HEK293 (cell line): ENCODE results near the gene SLC2A4RG.
A peak's percentile ranks its signal among the peaks of the same experiment; 100 is the strongest.

ENCODE experiments used
- CTCF ChIA-PET: fragments of 350-600 bp; formaldehyde crosslinking; extraction: SDS; loops from one replicate; lab custom pipeline; 2021; ENCODE audit warnings: antibody characterized with exemption; lab: Yijun Ruan, JAX
- POLR2A ChIA-PET: fragments of 300-600 bp; formaldehyde crosslinking; extraction: SDS; loops from one replicate; lab custom pipeline; 2020; ENCODE audit warnings: antibody characterized with exemption, inconsistent platforms; lab: Yijun Ruan, JAX
- H3K27ac ChIP-seq: fragments of 200-500 bp; sonication (Bioruptor generic); 2 replicates; pipeline ENCODE4 v1.5.1; 2014; ENCODE audit warnings: low read depth, low read length, control low read depth, inconsistent platforms; ENCODE audit errors: extremely low read depth
- H3K36me3 ChIP-seq, 2 experiments: fragments of 200-500 bp in 1 of 2; sonication (Bioruptor generic) in 1 of 2; 1 replicate in 1 of 2; 2 replicates in 1 of 2; pipeline ENCODE4 v1.5.1; 2014 to 2017; ENCODE audit warnings: inconsistent platforms in 2 of 2, low read length in 2 of 2; ENCODE audit not compliant: control insufficient read depth in 2 of 2, insufficient read depth in 1 of 2
- H3K4me1 ChIP-seq: fragments of 200-500 bp; sonication (Bioruptor generic); 2 replicates; pipeline ENCODE4 v1.5.1; 2014; ENCODE audit warnings: mild to moderate bottlenecking, low read length, inconsistent platforms; ENCODE audit not compliant: control insufficient read depth, insufficient read depth
- H3K4me3 ChIP-seq: 2 replicates; pipeline ENCODE4 v1.5.1; 2011; ENCODE audit warnings: low read depth, mild to moderate bottlenecking, control low read depth, low read length, moderate library complexity
- H3K9me3 ChIP-seq: fragments of 200-500 bp; sonication (Bioruptor generic); 2 replicates; pipeline ENCODE4 v1.5.1; 2014; ENCODE audit warnings: low read depth, low read length, inconsistent platforms; ENCODE audit not compliant: control insufficient read depth, insufficient read depth
- EGR2 ChIP-seq: fragments of 450-650 bp; formaldehyde crosslinking; IDR thresholded peaks from 2 replicates; pipeline ENCODE4 v1.5.1; 2016; ENCODE audit warnings: low read depth, missing biosample characterization, missing genetic modification characterization
- GLIS1 ChIP-seq: fragments of 450-650 bp; formaldehyde crosslinking; IDR thresholded peaks from 2 replicates; pipeline ENCODE4 v1.5.1; 2016; ENCODE audit warnings: missing biosample characterization, missing genetic modification characterization
- KLF1 ChIP-seq: fragments of 450-650 bp; formaldehyde crosslinking; IDR thresholded peaks from 2 replicates; pipeline ENCODE4 v1.5.1; 2016; ENCODE audit warnings: missing biosample characterization, missing genetic modification characterization
- KLF10 ChIP-seq: fragments of 450-650 bp; IDR thresholded peaks from 2 replicates; pipeline ENCODE4 v1.5.1; 2018; ENCODE audit warnings: missing biosample characterization, mild to moderate bottlenecking, missing genetic modification characterization
- KLF16 ChIP-seq: fragments of 450-650 bp; formaldehyde crosslinking; IDR thresholded peaks from 2 replicates; pipeline ENCODE4 v1.5.1; 2017; ENCODE audit warnings: missing biosample characterization, missing genetic modification characterization
- KLF9 ChIP-seq: fragments of 450-650 bp; formaldehyde crosslinking; IDR thresholded peaks from 2 replicates; pipeline ENCODE4 v1.5.1; 2016; ENCODE audit warnings: missing biosample characterization, missing genetic modification characterization, low read depth
- MZF1 ChIP-seq: fragments of 450-650 bp; formaldehyde crosslinking; IDR thresholded peaks from 2 replicates; pipeline ENCODE4 v1.5.1; 2017; ENCODE audit warnings: missing biosample characterization, missing genetic modification characterization, borderline replicate concordance
- REPIN1 ChIP-seq: fragments of 450-650 bp; formaldehyde crosslinking; IDR thresholded peaks from 2 replicates; pipeline ENCODE4 v1.5.1; 2017; ENCODE audit warnings: missing biosample characterization, missing genetic modification characterization, low read depth
- TCF7L2 ChIP-seq: IDR thresholded peaks from 2 replicates; pipeline ENCODE4 v1.6.1; 2011; ENCODE audit warnings: low read depth, mild to moderate bottlenecking, inconsistent platforms, low read length, moderate library complexity, borderline replicate concordance
- YY2 ChIP-seq: fragments of 450-650 bp; formaldehyde crosslinking; IDR thresholded peaks from 2 replicates; pipeline ENCODE4 v1.5.1; 2016; ENCODE audit warnings: missing biosample characterization, missing genetic modification characterization
- ZBTB20 ChIP-seq: fragments of 450-650 bp; formaldehyde crosslinking; IDR thresholded peaks from 2 replicates; pipeline ENCODE4 v1.5.1; 2016; ENCODE audit warnings: missing biosample characterization, missing genetic modification characterization
- ZBTB48 ChIP-seq: fragments of 450-650 bp; formaldehyde crosslinking; IDR thresholded peaks from 2 replicates; pipeline ENCODE4 v1.5.1; 2016; ENCODE audit warnings: missing biosample characterization, missing genetic modification characterization
- ZBTB7A ChIP-seq: fragments of 450-650 bp; formaldehyde crosslinking; IDR thresholded peaks from 2 replicates; pipeline ENCODE4 v1.5.1; 2016; ENCODE audit warnings: low read depth, missing biosample characterization, missing genetic modification characterization
- ZNF157 ChIP-seq: fragments of 450-650 bp; formaldehyde crosslinking; IDR thresholded peaks from 2 replicates; pipeline ENCODE4 v1.5.1; 2016; ENCODE audit warnings: missing biosample characterization, missing genetic modification characterization
- ZNF394 ChIP-seq: fragments of 450-650 bp; formaldehyde crosslinking; IDR thresholded peaks from 2 replicates; pipeline ENCODE4 v1.5.1; 2016; ENCODE audit warnings: missing biosample characterization, missing genetic modification characterization, mild to moderate bottlenecking, moderate library complexity, borderline replicate concordance
- ZNF433 ChIP-seq: fragments of 450-650 bp; formaldehyde crosslinking; IDR thresholded peaks from 2 replicates; pipeline ENCODE4 v1.5.1; 2016; ENCODE audit warnings: missing biosample characterization, missing genetic modification characterization, low read depth
- ZNF561 ChIP-seq: fragments of 450-650 bp; IDR thresholded peaks from 2 replicates; pipeline ENCODE4 v1.5.1; 2018; ENCODE audit warnings: missing biosample characterization, missing genetic modification characterization, borderline replicate concordance
- ZNF585B ChIP-seq: fragments of 450-650 bp; formaldehyde crosslinking; IDR thresholded peaks from 2 replicates; pipeline ENCODE4 v1.5.1; 2016; ENCODE audit warnings: missing biosample characterization, missing genetic modification characterization
- ZNF600 ChIP-seq: fragments of 450-650 bp; formaldehyde crosslinking; IDR thresholded peaks from 2 replicates; pipeline ENCODE4 v1.5.1; 2016; ENCODE audit warnings: missing biosample characterization, missing genetic modification characterization
- ZNF621 ChIP-seq: fragments of 450-650 bp; formaldehyde crosslinking; IDR thresholded peaks from 2 replicates; pipeline ENCODE4 v1.5.1; 2017; ENCODE audit warnings: missing biosample characterization, missing genetic modification characterization
- ZSCAN30 ChIP-seq: fragments of 450-650 bp; IDR thresholded peaks from 2 replicates; pipeline ENCODE4 v1.5.1; 2018; ENCODE audit warnings: missing biosample characterization, mild to moderate bottlenecking, missing genetic modification characterization, moderate library complexity
- ZXDB ChIP-seq: fragments of 450-650 bp; formaldehyde crosslinking; IDR thresholded peaks from 2 replicates; pipeline ENCODE4 v1.5.1; 2016; ENCODE audit warnings: missing biosample characterization, missing genetic modification characterization
- TF ChIP-seq, protein P1 (sequence below): fragments of 450-650 bp; IDR thresholded peaks from 2 replicates; pipeline ENCODE4 v1.5.1; 2018; ENCODE audit warnings: missing biosample characterization, mild to moderate bottlenecking, missing genetic modification characterization
- TF ChIP-seq, protein P2 (sequence below): fragments of 450-650 bp; formaldehyde crosslinking; IDR thresholded peaks from 2 replicates; pipeline ENCODE4 v1.5.1; 2017; ENCODE audit warnings: missing biosample characterization, mild to moderate bottlenecking, missing genetic modification characterization, moderate library complexity
- TF ChIP-seq, protein P3 (sequence below): fragments of 450-650 bp; formaldehyde crosslinking; IDR thresholded peaks from 2 replicates; pipeline ENCODE4 v1.5.1; 2017; ENCODE audit warnings: missing biosample characterization, missing genetic modification characterization
- TF ChIP-seq, protein P4 (sequence below): fragments of 450-650 bp; formaldehyde crosslinking; IDR thresholded peaks from 2 replicates; pipeline ENCODE4 v1.5.1; 2016; ENCODE audit warnings: missing biosample characterization, missing genetic modification characterization
- TF ChIP-seq, protein P5 (sequence below): fragments of 450-650 bp; formaldehyde crosslinking; IDR thresholded peaks from 2 replicates; pipeline ENCODE4 v1.5.1; 2017; ENCODE audit warnings: missing biosample characterization, missing genetic modification characterization
- TF ChIP-seq, protein P6 (sequence below): fragments of 450-650 bp; formaldehyde crosslinking; optimal IDR thresholded peaks from 2 replicates; pipeline ENCODE3; 2016; ENCODE audit warnings: missing biosample characterization, mild to moderate bottlenecking, missing genetic modification characterization

SLC2A4RG gene

DNA sequence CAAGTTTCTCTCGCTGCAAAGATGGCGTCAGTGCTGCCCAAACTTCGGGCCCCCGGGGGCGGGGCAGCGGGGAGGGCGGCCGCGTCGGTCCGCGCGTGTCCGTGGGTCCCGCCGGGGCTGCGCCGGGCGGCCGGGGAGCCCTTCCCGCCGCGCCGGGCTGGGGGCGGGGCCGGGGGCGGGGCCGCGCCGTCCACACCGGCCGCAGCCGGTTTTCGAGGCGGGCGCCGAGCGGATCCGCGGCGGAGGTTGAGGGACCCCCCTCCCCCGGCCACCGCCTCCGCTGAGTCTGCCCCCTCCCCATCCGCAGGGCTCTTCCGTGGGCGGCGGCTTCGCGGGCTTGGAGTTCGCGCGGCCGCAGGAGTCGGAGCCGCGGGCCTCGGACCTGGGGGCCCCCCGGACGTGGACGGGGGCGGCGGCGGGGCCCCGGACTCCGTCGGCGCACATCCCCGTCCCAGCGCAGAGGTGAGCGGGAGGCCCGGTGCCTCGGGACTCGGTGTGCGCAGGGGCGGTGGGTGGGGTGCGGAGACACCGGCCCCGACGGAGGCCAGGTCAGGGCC lies 572 bp downstream of the SLC2A4RG start (continued):
- TF ChIP-seq MZF1, result no peak
- TF ChIP-seq TCF7L2, result no peak
- no peak for TF ChIP-seq ZNF600 (tag by site-specific recombination)
- TF ChIP-seq ZNF621 (tag by site-specific recombination), result no peak
- peak; percentile 63 for TF ChIP-seq KLF10 (tag by site-specific recombination)
- TF ChIP-seq ZNF433, result no peak
- no peak for TF ChIP-seq YY2
- TF ChIP-seq, protein P1, sequence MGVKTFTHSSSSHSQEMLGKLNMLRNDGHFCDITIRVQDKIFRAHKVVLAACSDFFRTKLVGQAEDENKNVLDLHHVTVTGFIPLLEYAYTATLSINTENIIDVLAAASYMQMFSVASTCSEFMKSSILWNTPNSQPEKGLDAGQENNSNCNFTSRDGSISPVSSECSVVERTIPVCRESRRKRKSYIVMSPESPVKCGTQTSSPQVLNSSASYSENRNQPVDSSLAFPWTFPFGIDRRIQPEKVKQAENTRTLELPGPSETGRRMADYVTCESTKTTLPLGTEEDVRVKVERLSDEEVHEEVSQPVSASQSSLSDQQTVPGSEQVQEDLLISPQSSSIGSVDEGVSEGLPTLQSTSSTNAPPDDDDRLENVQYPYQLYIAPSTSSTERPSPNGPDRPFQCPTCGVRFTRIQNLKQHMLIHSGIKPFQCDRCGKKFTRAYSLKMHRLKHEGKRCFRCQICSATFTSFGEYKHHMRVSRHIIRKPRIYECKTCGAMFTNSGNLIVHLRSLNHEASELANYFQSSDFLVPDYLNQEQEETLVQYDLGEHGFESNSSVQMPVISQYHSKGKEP (tag by site-specific recombination), result no peak
- TF ChIP-seq EGR2 (tag by site-specific recombination), result peak; percentile 4; the same call in 1 of the 2 replicates
- TF ChIP-seq KLF16 (tag by site-specific recombination), result no peak
- peak; percentile 22; the same call in 1 of the 2 replicates for TF ChIP-seq ZSCAN30
- peak; percentile 44; the same call in 1 of the 2 replicates for TF ChIP-seq ZBTB7A (tag by site-specific recombination)
- no peak for TF ChIP-seq ZNF157 (tag by site-specific recombination)
- no peak for TF ChIP-seq REPIN1 (tag by site-specific recombination)
- TF ChIP-seq ZXDB (tag by site-specific recombination), result no peak
- no peak for TF ChIP-seq ZNF585B

DNA sequence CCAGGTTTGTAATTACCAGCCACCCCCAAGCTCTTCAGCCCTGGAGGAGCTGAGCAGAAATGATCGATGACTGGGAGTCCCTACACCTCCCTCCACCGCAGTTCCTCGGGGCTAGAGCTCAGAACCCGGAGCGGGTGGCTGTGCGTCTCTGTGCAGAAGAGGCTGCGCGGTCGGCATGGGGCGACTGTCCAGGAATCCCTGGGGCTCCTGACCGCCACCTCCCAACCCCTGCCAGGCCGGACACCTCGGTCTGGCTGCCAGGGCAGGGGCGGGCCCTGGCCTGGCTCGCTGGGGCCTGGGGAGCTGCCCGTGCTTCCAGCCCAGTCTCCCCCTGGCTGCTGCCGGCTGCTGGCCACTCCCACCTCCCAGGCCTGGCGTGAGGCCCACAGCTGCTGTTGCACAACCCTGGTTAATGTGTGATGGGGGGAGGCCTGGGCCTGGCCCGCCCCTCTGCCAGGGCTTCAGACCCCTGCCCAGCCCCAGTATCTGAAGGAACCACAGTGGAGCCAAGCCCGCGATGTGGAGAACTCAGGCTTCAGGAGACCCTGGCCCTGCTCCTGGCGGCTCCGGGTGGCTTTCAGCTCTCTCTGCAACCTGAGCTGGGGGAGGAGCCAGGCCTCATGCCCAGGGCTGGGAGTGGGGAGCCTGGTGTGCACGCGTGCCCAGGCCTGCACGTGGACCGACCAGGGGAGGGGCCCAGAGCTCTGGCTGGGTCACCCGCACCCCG lies 1.2 kb downstream of the SLC2A4RG start:
- ChIA-PET POLR2A (interaction anchor here (0.6 to 1.6 kb wide), 10 partner anchors 10 to 240 kb away, joined by 3 to 13 read pairs (median 4); partner anchors contain the start of genes ARFRP1, PRPF6, TPD52L2 and UCKL1), CTCF (interaction anchor here (0.6 to 1.0 kb wide), 3 partner anchors 124 to 670 kb away, joined by 3 read pairs; partner anchors contain the start of gene TPD52L2)
- Histone ChIP-seq H3K36me3 (peaks cover 4 to 41% of the 10 kb centered on the region in 2 experiments; a peak in 1 of 3 replicates), H3K9me3 (no peaks in the 10 kb centered on the region), H3K4me1 (no peaks in the 10 kb centered on the region; the same call in 1 of the 2 replicates), H3K4me3 (peak overlapping the region; percentile 54), H3K27ac (peak overlapping the region; percentile 79)
- TF ChIP-seq ZBTB20 (tag by site-specific recombination) (peak; percentile 92; the same call in 1 of the 2 replicates), KLF16 (tag by site-specific recombination) (peak; percentile 90), ZBTB48 (tag by site-specific recombination) (0 out of 2 replicates have a peak, but pooled peaks have one; percentile 15), ZNF394 (no peak; the same call in 1 of the 2 replicates), GLIS1 (peak; percentile 63), KLF1 (0 out of 2 replicates have a peak, but pooled peaks have one; percentile 29), KLF9 (tag by site-specific recombination) (peak; percentile 93), ZXDB (tag by site-specific recombination) (peak; percentile 84), ZNF561 (tag by site-specific recombination) (peak; percentile 72; the same call in 1 of the 2 replicates)
- TF ChIP-seq, protein P2, sequence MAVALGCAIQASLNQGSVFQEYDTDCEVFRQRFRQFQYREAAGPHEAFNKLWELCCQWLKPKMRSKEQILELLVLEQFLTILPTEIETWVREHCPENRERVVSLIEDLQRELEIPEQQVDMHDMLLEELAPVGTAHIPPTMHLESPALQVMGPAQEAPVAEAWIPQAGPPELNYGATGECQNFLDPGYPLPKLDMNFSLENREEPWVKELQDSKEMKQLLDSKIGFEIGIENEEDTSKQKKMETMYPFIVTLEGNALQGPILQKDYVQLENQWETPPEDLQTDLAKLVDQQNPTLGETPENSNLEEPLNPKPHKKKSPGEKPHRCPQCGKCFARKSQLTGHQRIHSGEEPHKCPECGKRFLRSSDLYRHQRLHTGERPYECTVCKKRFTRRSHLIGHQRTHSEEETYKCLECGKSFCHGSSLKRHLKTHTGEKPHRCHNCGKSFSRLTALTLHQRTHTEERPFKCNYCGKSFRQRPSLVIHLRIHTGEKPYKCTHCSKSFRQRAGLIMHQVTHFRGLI (tag by site-specific recombination), result no peak
- TF ChIP-seq, protein P3, sequence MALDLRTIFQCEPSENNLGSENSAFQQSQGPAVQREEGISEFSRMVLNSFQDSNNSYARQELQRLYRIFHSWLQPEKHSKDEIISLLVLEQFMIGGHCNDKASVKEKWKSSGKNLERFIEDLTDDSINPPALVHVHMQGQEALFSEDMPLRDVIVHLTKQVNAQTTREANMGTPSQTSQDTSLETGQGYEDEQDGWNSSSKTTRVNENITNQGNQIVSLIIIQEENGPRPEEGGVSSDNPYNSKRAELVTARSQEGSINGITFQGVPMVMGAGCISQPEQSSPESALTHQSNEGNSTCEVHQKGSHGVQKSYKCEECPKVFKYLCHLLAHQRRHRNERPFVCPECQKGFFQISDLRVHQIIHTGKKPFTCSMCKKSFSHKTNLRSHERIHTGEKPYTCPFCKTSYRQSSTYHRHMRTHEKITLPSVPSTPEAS, result no peak
- TF ChIP-seq, protein P4, sequence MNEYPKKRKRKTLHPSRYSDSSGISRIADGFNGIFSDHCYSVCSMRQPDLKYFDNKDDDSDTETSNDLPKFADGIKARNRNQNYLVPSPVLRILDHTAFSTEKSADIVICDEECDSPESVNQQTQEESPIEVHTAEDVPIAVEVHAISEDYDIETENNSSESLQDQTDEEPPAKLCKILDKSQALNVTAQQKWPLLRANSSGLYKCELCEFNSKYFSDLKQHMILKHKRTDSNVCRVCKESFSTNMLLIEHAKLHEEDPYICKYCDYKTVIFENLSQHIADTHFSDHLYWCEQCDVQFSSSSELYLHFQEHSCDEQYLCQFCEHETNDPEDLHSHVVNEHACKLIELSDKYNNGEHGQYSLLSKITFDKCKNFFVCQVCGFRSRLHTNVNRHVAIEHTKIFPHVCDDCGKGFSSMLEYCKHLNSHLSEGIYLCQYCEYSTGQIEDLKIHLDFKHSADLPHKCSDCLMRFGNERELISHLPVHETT (tag by site-specific recombination), result no peak
- TF ChIP-seq, protein P5, sequence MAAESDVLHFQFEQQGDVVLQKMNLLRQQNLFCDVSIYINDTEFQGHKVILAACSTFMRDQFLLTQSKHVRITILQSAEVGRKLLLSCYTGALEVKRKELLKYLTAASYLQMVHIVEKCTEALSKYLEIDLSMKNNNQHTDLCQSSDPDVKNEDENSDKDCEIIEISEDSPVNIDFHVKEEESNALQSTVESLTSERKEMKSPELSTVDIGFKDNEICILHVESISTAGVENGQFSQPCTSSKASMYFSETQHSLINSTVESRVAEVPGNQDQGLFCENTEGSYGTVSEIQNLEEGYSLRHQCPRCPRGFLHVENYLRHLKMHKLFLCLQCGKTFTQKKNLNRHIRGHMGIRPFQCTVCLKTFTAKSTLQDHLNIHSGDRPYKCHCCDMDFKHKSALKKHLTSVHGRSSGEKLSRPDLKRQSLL (tag by site-specific recombination), result peak; percentile 44; the same call in 1 of the 2 replicates
- TF ChIP-seq, protein P6, sequence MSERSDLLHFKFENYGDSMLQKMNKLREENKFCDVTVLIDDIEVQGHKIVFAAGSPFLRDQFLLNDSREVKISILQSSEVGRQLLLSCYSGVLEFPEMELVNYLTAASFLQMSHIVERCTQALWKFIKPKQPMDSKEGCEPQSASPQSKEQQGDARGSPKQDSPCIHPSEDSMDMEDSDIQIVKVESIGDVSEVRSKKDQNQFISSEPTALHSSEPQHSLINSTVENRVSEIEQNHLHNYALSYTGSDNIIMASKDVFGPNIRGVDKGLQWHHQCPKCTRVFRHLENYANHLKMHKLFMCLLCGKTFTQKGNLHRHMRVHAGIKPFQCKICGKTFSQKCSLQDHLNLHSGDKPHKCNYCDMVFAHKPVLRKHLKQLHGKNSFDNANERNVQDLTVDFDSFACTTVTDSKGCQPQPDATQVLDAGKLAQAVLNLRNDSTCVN (tag by site-specific recombination), result peak; percentile 63
